Loucy (cell line): ENCODE results near the gene PGR.

Experiments used
- H2AFZ ChIP-seq: fragments of 200-600 bp; sonication (generic); 2 replicates; pipeline ENCODE4 v1.6.0; 2016; ENCODE audit warnings: antibody characterized with exemption, mild to moderate bottlenecking, low read length, moderate library complexity
- H3F3A ChIP-seq: fragments of 200-600 bp; 2 replicates; pipeline ENCODE4 v1.6.0; 2016; ENCODE audit warnings: antibody characterized with exemption, low read depth, mild to moderate bottlenecking
- H3K27me3 ChIP-seq: fragments of 200-600 bp; sonication (generic); 2 replicates; pipeline ENCODE4 v1.6.1; 2014; ENCODE audit warnings: low read length, mild to moderate bottlenecking; ENCODE audit not compliant: insufficient read depth, poor library complexity, severe bottlenecking
- H3K36me3 ChIP-seq: fragments of 200-600 bp; sonication (generic); 2 replicates; pipeline ENCODE4 v1.6.1; 2016; ENCODE audit warnings: low read length; ENCODE audit not compliant: insufficient read depth
- H3K4me1 ChIP-seq: fragments of 200-600 bp; sonication (generic); 2 replicates; pipeline ENCODE4 v1.5.1; 2014; ENCODE audit warnings: low read length, mild to moderate bottlenecking; ENCODE audit not compliant: insufficient read depth, poor library complexity, severe bottlenecking
- H3K4me2 ChIP-seq: fragments of 200-600 bp; sonication (generic); 2 replicates; pipeline ENCODE4 v1.6.0; 2014; ENCODE audit warnings: antibody characterized with exemption, low read length, low read depth, mild to moderate bottlenecking; ENCODE audit not compliant: poor library complexity, severe bottlenecking
- H3K4me3 ChIP-seq: fragments of 200-600 bp; sonication (generic); 2 replicates; pipeline ENCODE4 v1.5.1; 2014; ENCODE audit warnings: low read length, mild to moderate bottlenecking, mixed read lengths; ENCODE audit not compliant: poor library complexity, severe bottlenecking
- H3K79me2 ChIP-seq: fragments of 200-600 bp; sonication (generic); 2 replicates; pipeline ENCODE4 v1.6.1; 2014; ENCODE audit warnings: low read length; ENCODE audit not compliant: insufficient read depth
- H3K9ac ChIP-seq: fragments of 200-600 bp; sonication (generic); 2 replicates; pipeline ENCODE4 v1.6.0; 2014; ENCODE audit warnings: mild to moderate bottlenecking, low read depth, low read length, moderate library complexity; ENCODE audit not compliant: poor library complexity, severe bottlenecking
- H3K9me2 ChIP-seq: fragments of 200-600 bp; sonication (generic); replicated peaks from 2 replicates; pipeline ENCODE4 v1.6.1; 2016; ENCODE audit warnings: low read depth, low read length, mixed read lengths
- H3K9me3 ChIP-seq: fragments of 200-600 bp; sonication (generic); 2 replicates; pipeline ENCODE4 v1.6.1; 2014; ENCODE audit warnings: mild to moderate bottlenecking, antibody characterized with exemption, low read length, low read depth; ENCODE audit not compliant: insufficient read depth
- H4K20me1 ChIP-seq: fragments of 200-600 bp; sonication (generic); 2 replicates; pipeline ENCODE4 v1.6.0; 2014; ENCODE audit warnings: antibody characterized with exemption, low read length, mild to moderate bottlenecking; ENCODE audit not compliant: insufficient read depth, poor library complexity, severe bottlenecking
- CTCF ChIP-seq: fragments of 200-600 bp; sonication (generic); conservative IDR thresholded peaks from 2 replicates; pipeline ENCODE4 v1.5.1; 2014; ENCODE audit warnings: mild to moderate bottlenecking, antibody characterized with exemption, low read length
- EZH2phosphoT487 ChIP-seq: fragments of 200-600 bp; IDR thresholded peaks from 2 replicates; pipeline ENCODE4 v1.6.1; 2018; ENCODE audit warnings: antibody characterized with exemption, mild to moderate bottlenecking, moderate library complexity, borderline replicate concordance

Gene PGR

GRCh38 chr11:101030692-101031091, 98.9 kb downstream of the PGR start:
- no peak overlapping the region for H3K4me3 ChIP-seq
- no peaks in the 10 kb centered on the region for H3K36me3 ChIP-seq
- H3K9ac ChIP-seq, result no peak overlapping the region
- no peaks in the 10 kb centered on the region for H4K20me1 ChIP-seq
- 0 out of 2 replicates have a peak, but pooled peaks cover 4% of the 10 kb centered on the region for H3K9me2 ChIP-seq
- H3F3A ChIP-seq, result no peaks in the 10 kb centered on the region
- H3K79me2 ChIP-seq, result no peaks in the 10 kb centered on the region
- no peak overlapping the region for H2AFZ ChIP-seq
- TF ChIP-seq CTCF, result no peak
- TF ChIP-seq EZH2phosphoT487, result no peak
- H3K4me1 ChIP-seq, result no peaks in the 10 kb centered on the region
- no peak overlapping the region for H3K4me2 ChIP-seq
- H3K9me3 ChIP-seq, result no peaks in the 10 kb centered on the region
- H3K27me3 ChIP-seq, result no peaks in the 10 kb centered on the region

DNA sequence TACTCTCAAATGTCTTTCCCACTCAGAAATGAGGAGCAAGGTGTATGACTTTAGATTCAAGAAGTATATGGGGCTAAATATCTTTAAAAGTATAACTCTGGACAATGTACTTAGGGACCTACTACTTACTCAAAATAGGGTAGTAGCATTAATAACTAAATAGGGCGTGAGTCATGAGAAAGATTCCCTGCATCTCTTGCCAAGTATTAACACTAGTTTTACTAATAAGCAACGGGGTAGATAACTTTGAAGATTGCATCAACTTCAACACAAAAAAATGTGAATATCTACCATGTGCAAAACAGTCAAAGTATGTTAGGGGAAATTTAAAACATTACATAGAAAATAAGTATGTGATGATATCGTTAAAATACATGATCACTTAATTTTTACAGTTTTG, 99.6 kb downstream of the PGR start:
- Histone ChIP-seq H3K9me3 (no peaks in the 10 kb centered on the region), H3K79me2 (no peaks in the 10 kb centered on the region), H3K9me2 (0 out of 2 replicates have a peak, but pooled peaks cover 4% of the 10 kb centered on the region), H3K4me1 (no peaks in the 10 kb centered on the region), H3F3A (no peaks in the 10 kb centered on the region), H3K4me2 (no peak overlapping the region), H3K4me3 (no peak overlapping the region), H2AFZ (no peak overlapping the region), H3K9ac (no peak overlapping the region), H4K20me1 (no peaks in the 10 kb centered on the region), H3K36me3 (no peaks in the 10 kb centered on the region), H3K27me3 (no peaks in the 10 kb centered on the region)
- TF ChIP-seq CTCF (no peak), EZH2phosphoT487 (no peak)

DNA sequence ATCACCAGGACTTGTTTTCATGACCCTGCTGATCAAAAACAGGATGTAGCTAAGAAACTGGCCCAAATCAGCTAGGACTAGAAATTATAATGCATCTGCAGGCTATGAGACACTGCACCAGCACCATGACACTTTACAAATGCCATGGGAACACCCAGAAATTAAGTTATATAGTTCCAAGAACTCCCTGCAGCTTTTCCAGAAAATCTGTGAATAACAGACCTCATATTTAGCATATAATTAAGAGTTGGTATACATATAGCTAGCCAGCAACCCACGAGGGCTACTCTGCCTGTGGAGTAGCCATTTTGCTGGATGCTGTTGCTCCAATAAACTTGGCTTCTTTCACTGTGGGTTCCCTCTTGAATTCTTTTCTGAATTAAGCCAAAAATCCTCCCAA, 101.0 kb downstream of the PGR start:
- H3K27me3 ChIP-seq, result no peaks in the 10 kb centered on the region
- no peak overlapping the region for H3K9ac ChIP-seq
- H4K20me1 ChIP-seq, result no peaks in the 10 kb centered on the region
- H3K4me1 ChIP-seq, result no peaks in the 10 kb centered on the region
- H3K79me2 ChIP-seq, result no peaks in the 10 kb centered on the region
- H2AFZ ChIP-seq, result no peak overlapping the region
- 0 out of 2 replicates have a peak, but pooled peaks cover 4% of the 10 kb centered on the region for H3K9me2 ChIP-seq
- TF ChIP-seq CTCF, result no peak
- TF ChIP-seq EZH2phosphoT487, result no peak
- H3K9me3 ChIP-seq, result no peaks in the 10 kb centered on the region
- no peaks in the 10 kb centered on the region for H3K36me3 ChIP-seq
- H3K4me3 ChIP-seq, result no peak overlapping the region
- no peak overlapping the region for H3K4me2 ChIP-seq
- H3F3A ChIP-seq, result no peaks in the 10 kb centered on the region
